GM23248 (cell line): Measurements from ENCODE around the gene TICRR.

Experiments used
- EZH2 ChIP-seq: fragments of 200-600 bp; sonication (generic); IDR thresholded peaks from 2 replicates; pipeline ENCODE4 v1.6.1; 2018; ENCODE audit warnings: antibody characterized with exemption, mild to moderate bottlenecking; ENCODE audit not compliant: insufficient read depth, poor library complexity, severe bottlenecking
- EZH2phosphoT487 ChIP-seq: fragments of 200-600 bp; sonication (generic); IDR thresholded peaks from 2 replicates; pipeline ENCODE4 v1.6.1; 2018; ENCODE audit warnings: antibody characterized with exemption, moderate library complexity, mild to moderate bottlenecking, low read depth; ENCODE audit not compliant: insufficient read depth

DNA sequence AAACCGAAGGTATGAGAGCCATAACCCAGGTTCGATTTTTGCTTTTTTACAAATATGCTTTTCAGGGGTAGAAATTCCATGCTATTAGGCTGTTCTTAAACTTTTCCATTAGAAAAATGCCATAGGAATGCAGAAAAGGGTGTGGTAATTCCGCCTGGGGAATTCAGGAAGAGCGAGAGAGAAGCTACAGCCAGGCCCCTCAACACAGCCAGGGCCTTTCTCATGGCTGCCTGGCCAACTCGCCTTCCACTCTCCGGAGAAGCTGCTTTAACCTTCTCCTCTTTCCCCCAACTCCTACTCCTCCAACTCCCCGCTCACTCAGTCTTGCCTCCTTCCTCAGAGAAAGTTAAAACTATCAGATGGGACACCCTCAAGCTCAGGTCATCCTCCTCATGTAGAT lies 9.1 kb upstream of the TICRR start:
- no peak for TF ChIP-seq EZH2
- TF ChIP-seq EZH2phosphoT487 = no peak
